SU-DHL-6 (cell line): ENCODE measurements around the gene HUWE1.

ENCODE experiments used
- CTCF ChIP-seq: fragments of 200-600 bp; sonication (generic); IDR thresholded peaks from one replicate; pipeline ENCODE4 v1.5.1; 2017; ENCODE audit warnings: antibody characterized with exemption, mild to moderate bottlenecking, low read length, moderate library complexity; ENCODE audit not compliant: insufficient read depth, poor library complexity, severe bottlenecking
- EZH2phosphoT487 ChIP-seq: fragments of 200-600 bp; sonication (generic), shearing (Covaris generic); conservative IDR thresholded peaks from 2 replicates; pipeline ENCODE4 v1.6.1; 2018; ENCODE audit warnings: mild to moderate bottlenecking, antibody characterized with exemption, low read length, moderate library complexity, mixed read lengths

- TF ChIP-seq CTCF (no peak), EZH2phosphoT487 (no peak)
Measured at GRCh38 chrX:53580742-53581504, 105.6 kb downstream of the HUWE1 start.
